SK-N-SH (cell line): ENCODE measurements around the gene ALG3. TPM values are rescaled to one million over a fixed set of nuclear protein-coding genes. Genes with fewer than 3 reads are reported as not detected.

Experiments used
- CTCF ChIA-PET: fragments of 300-600, 350-600 bp; formaldehyde crosslinking; extraction: SDS; loops from one replicate; lab custom pipeline; 2021; lab: Yijun Ruan, JAX
- POLR2A ChIA-PET: fragments of 350-600 bp; sonication (Branson Sonifier 250); formaldehyde crosslinking; extraction: SDS; loops from one replicate; lab custom pipeline; 2020; ENCODE audit warnings: antibody characterized with exemption, inconsistent platforms; lab: Yijun Ruan, JAX
- DNase-seq: peaks from one replicate; pipeline ENCODE4 v3.0.0; 2012
- H2AFZ ChIP-seq: fragments of 200-600 bp; sonication (generic); 2 replicates; pipeline ENCODE4 v1.8.1; 2016; ENCODE audit warnings: antibody characterized with exemption, mild to moderate bottlenecking, low read depth
- H3F3A ChIP-seq: fragments of 200-600 bp; sonication (generic); replicated peaks from 2 replicates; pipeline ENCODE3; 2016; ENCODE audit warnings: antibody characterized with exemption, mild to moderate bottlenecking; ENCODE audit not compliant: insufficient read depth
- H3K27ac ChIP-seq, 2 experiments: fragments of 200-500 bp in 1 of 2; fragments of 200-600 bp in 1 of 2; sonication (Bioruptor generic) in 1 of 2; sonication (generic), shearing (Covaris generic) in 1 of 2; 2 replicates each; pipeline versions ENCODE4 v1.5.1 to v1.6.1; 2014 to 2016; ENCODE audit warnings: low read depth in 2 of 2, inconsistent platforms in 1 of 2, low read length in 1 of 2, mild to moderate bottlenecking in 1 of 2, mixed read lengths in 1 of 2
- H3K27me3 ChIP-seq: fragments of 200-600 bp; sonication (generic), shearing (Covaris generic); 2 replicates; pipeline ENCODE4 v1.6.1; 2016; ENCODE audit warnings: mixed run types; ENCODE audit not compliant: insufficient read depth
- H3K36me3 ChIP-seq, 2 experiments: fragments of 200-500 bp in 1 of 2; fragments of 200-600 bp in 1 of 2; sonication (Bioruptor generic) in 1 of 2; sonication (generic) in 1 of 2; replicated peaks in 1 of 2; 2 replicates each; pipeline versions ENCODE3 to v1.5.1; 2014 to 2016; ENCODE audit warnings: low read length in 1 of 2, mild to moderate bottlenecking in 1 of 2; ENCODE audit not compliant: insufficient read depth in 2 of 2, control insufficient read depth in 1 of 2
- H3K4me1 ChIP-seq, 2 experiments: fragments of 200-500 bp in 1 of 2; fragments of 200-600 bp in 1 of 2; sonication (Bioruptor generic) in 1 of 2; sonication (generic), shearing (Covaris generic) in 1 of 2; 2 replicates each; pipeline versions ENCODE4 v1.5.1 to v1.6.1; 2014 to 2016; ENCODE audit warnings: low read depth in 1 of 2, low read length in 1 of 2, mixed run types in 1 of 2; ENCODE audit not compliant: insufficient read depth in 2 of 2, control insufficient read depth in 1 of 2
- H3K4me2 ChIP-seq: fragments of 200-600 bp; sonication (generic), shearing (Covaris generic); 2 replicates; pipeline ENCODE4 v1.6.1; 2017; ENCODE audit warnings: mixed run types
- H3K4me3 ChIP-seq, 2 experiments: fragments of 200-500 bp in 1 of 2; fragments of 200-600 bp in 1 of 2; sonication (Bioruptor generic) in 1 of 2; sonication (generic), shearing (Covaris generic) in 1 of 2; 2 replicates each; pipeline versions ENCODE4 v1.5.1 to v1.8.1; 2014 to 2016; ENCODE audit warnings: low read depth in 2 of 2, inconsistent platforms in 1 of 2, low read length in 1 of 2, mild to moderate bottlenecking in 1 of 2, mixed read lengths in 1 of 2, moderate library complexity in 1 of 2
- H3K79me2 ChIP-seq: fragments of 200-600 bp; sonication (generic); 2 replicates; pipeline ENCODE4 v1.8.1; 2017; ENCODE audit warnings: mild to moderate bottlenecking; ENCODE audit not compliant: insufficient read depth
- H3K9ac ChIP-seq: fragments of 200-600 bp; sonication (generic); 2 replicates; pipeline ENCODE4 v1.6.1; 2017; ENCODE audit warnings: mixed run types
- H3K9me2 ChIP-seq: fragments of 200-600 bp; sonication (generic); 2 replicates; pipeline ENCODE4 v1.6.1; 2017; ENCODE audit warnings: mixed run types
- H3K9me3 ChIP-seq: fragments of 200-600 bp; sonication (generic); 2 replicates; pipeline ENCODE4 v1.6.1; 2017; ENCODE audit warnings: mixed run types, mild to moderate bottlenecking, moderate library complexity
- H4K20me1 ChIP-seq: fragments of 200-600 bp; sonication (generic); 2 replicates; pipeline ENCODE4 v1.6.1; 2017; ENCODE audit warnings: mild to moderate bottlenecking, mixed run types; ENCODE audit not compliant: insufficient read depth
- CHD2 ChIP-seq: fragments of 150-350 bp; IDR thresholded peaks from 2 replicates; pipeline ENCODE4 v1.6.1; 2018; ENCODE audit warnings: low read length; ENCODE audit not compliant: partially characterized antibody
- GATA2 ChIP-seq: sonication (generic); formaldehyde crosslinking; IDR thresholded peaks from 2 replicates; pipeline ENCODE4 v1.5.0; 2020; ENCODE audit warnings: mild to moderate bottlenecking, missing genetic modification reagents
- MEF2A ChIP-seq: IDR thresholded peaks from 2 replicates; pipeline ENCODE4 v1.4.0; 2012; ENCODE audit warnings: low read depth, borderline replicate concordance
- MXI1 ChIP-seq: IDR thresholded peaks from 2 replicates; pipeline ENCODE4 v1.6.1; 2012; ENCODE audit warnings: mild to moderate bottlenecking, low read depth, low read length, improper control_type of control experiment
- RAD21 ChIP-seq: IDR thresholded peaks from 2 replicates; pipeline ENCODE4 v1.6.1; 2012; ENCODE audit warnings: mild to moderate bottlenecking, low read length
- RCOR1 ChIP-seq: fragments of 150-350 bp; IDR thresholded peaks from 2 replicates; pipeline ENCODE4 v1.6.1; 2017; ENCODE audit warnings: antibody characterized with exemption, low read length
- RFX5 ChIP-seq: IDR thresholded peaks from 2 replicates; pipeline ENCODE4 v1.6.1; 2012; ENCODE audit warnings: mild to moderate bottlenecking, improper control_type of control experiment, low read length
- RXRA ChIP-seq: IDR thresholded peaks from 2 replicates; pipeline ENCODE4 v1.4.0; 2012; ENCODE audit warnings: low read depth, mild to moderate bottlenecking, borderline replicate concordance
- SMC3 ChIP-seq: IDR thresholded peaks from 2 replicates; pipeline ENCODE4 v1.6.1; 2012; ENCODE audit warnings: low read depth, low read length, improper control_type of control experiment
- TCF12 ChIP-seq: IDR thresholded peaks from 2 replicates; pipeline ENCODE4 v1.4.0; 2012
- USF1 ChIP-seq: IDR thresholded peaks from 2 replicates; pipeline ENCODE4 v1.4.0; 2012; ENCODE audit warnings: low read depth, borderline replicate concordance
- ZBTB33 ChIP-seq: IDR thresholded peaks from 2 replicates; pipeline ENCODE4 v1.4.0; 2012; ENCODE audit warnings: low read depth, borderline replicate concordance
- WGBS: methylation state at CpG from one replicate; pipeline ENCODE4 v1.1.6; 2017; ENCODE audit warnings: low lambda C conversion rate; 5-methylcytosine and 5-hydroxymethylcytosine counted together
- polyA plus RNA-seq, 3 experiments: library from polyadenylated mRNA; depleted of rRNA; stranded (reverse); fragments of >200 nt; gene quantifications; 2 replicates each; pipeline ENCODE4 v1.2.3, GENCODE V29; 2012
- TF ChIP-seq, protein P1 (sequence below): fragments of 200-600 bp; sonication (generic); IDR thresholded peaks from 2 replicates; pipeline ENCODE4 v1.6.1; 2017; ENCODE audit warnings: antibody characterized with exemption, mild to moderate bottlenecking, moderate library complexity

Gene ALG3
- polyA plus RNA-seq, 1 of the 3 experiments (the other 2 are of a cell fraction), result 66.0 TPM

DNA sequence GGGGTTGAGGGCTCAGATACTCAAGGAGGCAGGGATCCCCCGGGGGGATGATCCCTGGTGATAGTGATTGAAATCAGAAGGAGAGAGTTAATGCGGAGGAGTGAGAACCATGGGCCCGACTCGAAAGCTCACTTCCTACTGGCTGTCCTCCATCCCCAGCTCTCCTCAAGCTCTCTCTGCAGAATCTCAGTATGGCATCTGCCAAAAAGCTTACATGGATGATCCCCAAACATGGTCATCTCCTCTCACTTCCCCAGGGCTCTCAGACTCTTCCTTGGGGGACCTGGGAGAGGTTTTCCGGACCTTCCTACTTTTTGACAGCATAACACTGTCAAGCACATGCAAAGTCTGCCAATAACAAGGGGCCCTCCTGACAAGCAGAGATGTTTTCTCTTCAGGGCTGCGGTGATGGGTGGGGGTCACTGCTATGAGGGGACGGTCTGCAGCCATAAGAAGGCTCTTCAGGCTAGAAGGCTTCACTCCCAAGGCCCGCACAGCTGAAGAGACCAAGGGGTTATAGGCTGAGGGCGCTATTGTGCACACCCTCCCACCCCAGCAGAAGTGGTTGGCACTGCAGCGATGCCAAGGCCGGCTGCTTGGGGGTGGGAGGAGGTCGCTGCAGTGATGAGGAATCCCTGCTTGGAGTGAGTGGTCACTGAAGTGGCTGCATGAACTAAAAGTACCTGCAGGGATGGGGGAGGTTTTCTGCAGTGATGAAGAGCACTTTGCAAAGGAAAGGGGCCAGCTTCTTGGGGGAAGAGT is 20.2 kb downstream of the ALG3 start:
- TF ChIP-seq RCOR1, result no peak
- TF ChIP-seq ZBTB33, result no peak
- no peak for TF ChIP-seq RXRA
- TF ChIP-seq, protein P1, sequence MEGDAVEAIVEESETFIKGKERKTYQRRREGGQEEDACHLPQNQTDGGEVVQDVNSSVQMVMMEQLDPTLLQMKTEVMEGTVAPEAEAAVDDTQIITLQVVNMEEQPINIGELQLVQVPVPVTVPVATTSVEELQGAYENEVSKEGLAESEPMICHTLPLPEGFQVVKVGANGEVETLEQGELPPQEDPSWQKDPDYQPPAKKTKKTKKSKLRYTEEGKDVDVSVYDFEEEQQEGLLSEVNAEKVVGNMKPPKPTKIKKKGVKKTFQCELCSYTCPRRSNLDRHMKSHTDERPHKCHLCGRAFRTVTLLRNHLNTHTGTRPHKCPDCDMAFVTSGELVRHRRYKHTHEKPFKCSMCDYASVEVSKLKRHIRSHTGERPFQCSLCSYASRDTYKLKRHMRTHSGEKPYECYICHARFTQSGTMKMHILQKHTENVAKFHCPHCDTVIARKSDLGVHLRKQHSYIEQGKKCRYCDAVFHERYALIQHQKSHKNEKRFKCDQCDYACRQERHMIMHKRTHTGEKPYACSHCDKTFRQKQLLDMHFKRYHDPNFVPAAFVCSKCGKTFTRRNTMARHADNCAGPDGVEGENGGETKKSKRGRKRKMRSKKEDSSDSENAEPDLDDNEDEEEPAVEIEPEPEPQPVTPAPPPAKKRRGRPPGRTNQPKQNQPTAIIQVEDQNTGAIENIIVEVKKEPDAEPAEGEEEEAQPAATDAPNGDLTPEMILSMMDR, result no peak
- TF ChIP-seq MXI1, result no peak
- TF ChIP-seq MEF2A, result no peak
- no peak for TF ChIP-seq CHD2
- no peak for TF ChIP-seq RFX5
- TF ChIP-seq USF1, result no peak
- no peak for TF ChIP-seq TCF12
- H3K4me3 ChIP-seq, result peak overlapping the region in 1 of 2 experiments; percentile 50; a peak in 1 of 4 replicates
- ChIA-PET CTCF (interaction anchor here (0.8 to 5.9 kb wide), 18 partner anchors 9 to 360 kb away, joined by 3 to 61 read pairs (median 11); partner anchors contain the start of genes ALG3, AP2M1 and EEF1AKMT4), POLR2A (interaction anchor here (1.1 to 2.1 kb wide), 3 partner anchors 17 to 45 kb away, joined by 3 to 6 read pairs (median 5); no protein-coding TSS in a partner anchor)
- H3K9me2 ChIP-seq, result no peaks in the 10 kb centered on the region
- H4K20me1 ChIP-seq, result no peaks in the 10 kb centered on the region
- H3K4me1 ChIP-seq, result peaks cover 0 to 16% of the 10 kb centered on the region in 2 experiments; a peak in 1 of 4 replicates
- no peaks in the 10 kb centered on the region for H3K9me3 ChIP-seq
- H3K79me2 ChIP-seq, result no peaks in the 10 kb centered on the region
- no peaks in the 10 kb centered on the region for H3K36me3 ChIP-seq
- H3K27me3 ChIP-seq, result peaks cover 27% of the 10 kb centered on the region
- peak; percentile 45 for DNase-seq
- no peak overlapping the region for H2AFZ ChIP-seq
- H3F3A ChIP-seq, result no peaks in the 10 kb centered on the region
- 67% methylated on average over 11 of the region's 12 CpGs for WGBS
- peak overlapping the region; percentile 95; the same call in 1 of the 2 replicates for H3K4me2 ChIP-seq
- H3K27ac ChIP-seq, result no peak overlapping the region
- H3K9ac ChIP-seq, result no peak overlapping the region

DNA sequence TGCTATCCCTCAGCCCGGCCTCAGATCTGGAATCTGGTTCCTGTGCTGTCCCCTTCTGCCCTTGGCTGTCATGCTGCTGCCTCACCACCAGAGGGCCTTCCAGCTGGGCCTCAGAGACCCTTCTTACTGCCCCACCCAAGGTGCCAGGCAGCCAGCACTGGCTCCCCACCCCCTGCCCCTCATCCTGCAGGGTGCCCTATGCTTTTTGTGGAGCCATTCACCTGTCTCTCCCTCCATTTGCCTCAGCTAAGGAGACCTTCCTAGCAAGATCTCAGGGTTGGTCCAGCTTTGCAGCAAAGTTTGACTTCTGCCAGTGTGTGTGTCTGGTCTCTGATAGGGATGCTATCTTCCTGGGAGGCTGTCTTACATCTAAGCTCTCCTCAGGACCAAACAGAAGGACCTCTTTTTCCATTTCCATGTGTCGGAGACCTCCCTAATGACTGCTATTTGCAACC is 21.3 kb downstream of the ALG3 start:
- Histone ChIP-seq H3K79me2 (no peaks in the 10 kb centered on the region), H4K20me1 (no peaks in the 10 kb centered on the region), H3K4me2 (no peak overlapping the region), H3K36me3 (no peaks in the 10 kb centered on the region), H3K9ac (no peak overlapping the region), H2AFZ (no peak overlapping the region), H3F3A (no peaks in the 10 kb centered on the region), H3K27ac (no peak overlapping the region), H3K27me3 (peaks cover 27% of the 10 kb centered on the region), H3K9me3 (no peaks in the 10 kb centered on the region), H3K4me3 (no peak overlapping the region), H3K4me1 (peaks cover 0 to 16% of the 10 kb centered on the region in 2 experiments; a peak in 1 of 4 replicates), H3K9me2 (no peaks in the 10 kb centered on the region)
- TF ChIP-seq GATA2, result no peak
- TF ChIP-seq RAD21, result peak; percentile 37
- TF ChIP-seq SMC3, result peak; percentile 49; the same call in 1 of the 2 replicates
- TF ChIP-seq, protein P1, result peak; percentile 71
- peak; percentile 71 for DNase-seq
- 79% methylated on average over 2 of the region's 2 CpGs for WGBS
- CTCF ChIA-PET, result interaction anchor here (0.6 to 5.9 kb wide), 28 partner anchors 10 to 359 kb away, joined by 3 to 61 read pairs (median 5); partner anchors contain the start of genes ALG3, AP2M1 and EEF1AKMT4
- POLR2A ChIA-PET, result interaction anchor here (1.1 to 1.4 kb wide), 2 partner anchors 16 to 44 kb away, joined by 3 to 5 read pairs; no protein-coding TSS in a partner anchor
